ENCODE measurements around the gene PIP4K2A. TPM values are rescaled to one million over a fixed set of nuclear protein-coding genes. Genes with fewer than 3 reads are reported as not detected.

PIP4K2A gene
- total RNA-seq, 2 experiments from 2014 or later: 126 to 137 TPM

DNA sequence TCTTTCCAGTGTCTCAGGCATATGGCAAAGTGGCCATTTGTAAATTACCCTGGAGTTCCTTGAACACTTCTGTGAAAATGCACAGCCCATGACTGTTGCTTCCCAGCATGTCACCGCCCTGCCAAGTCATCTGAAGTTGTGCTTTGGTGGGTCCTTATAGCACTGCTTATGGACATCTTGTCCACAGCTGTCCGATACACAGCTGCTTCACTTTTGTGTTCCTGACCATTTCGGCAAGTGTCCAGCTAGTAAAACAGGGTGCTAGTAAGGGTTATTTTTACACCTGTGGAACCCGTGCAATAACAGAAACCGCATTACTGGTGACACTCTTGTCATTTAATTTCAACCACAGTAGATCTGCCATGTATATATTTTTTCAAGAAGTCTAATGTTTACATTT, 29.7 kb downstream of the PIP4K2A start:
- Mint-ChIP-seq H3K27me3 (no peaks in the 10 kb centered on the region), H3K9me3 (no peaks in the 10 kb centered on the region), H3K27ac (peak overlapping the region; percentile 100), H3K4me1 (peaks cover 83% of the 10 kb centered on the region), H3K4me3 (no peak overlapping the region), H3K36me3 (ENCODE audit: low read depth) (peaks cover 22% of the 10 kb centered on the region)
- CTCF ChIA-PET: interaction anchor here (1.5 to 4.0 kb wide), 3 partner anchors 8 to 30 kb away, joined by 3 to 17 read pairs (median 10); no protein-coding TSS in a partner anchor
- POLR2A ChIA-PET: interaction anchor here (0.9 to 6.7 kb wide), 6 partner anchors 8 to 35 kb away, joined by 3 to 114 read pairs (median 44); partner anchors contain the start of gene PIP4K2A
- no peak for DNase-seq

DNA sequence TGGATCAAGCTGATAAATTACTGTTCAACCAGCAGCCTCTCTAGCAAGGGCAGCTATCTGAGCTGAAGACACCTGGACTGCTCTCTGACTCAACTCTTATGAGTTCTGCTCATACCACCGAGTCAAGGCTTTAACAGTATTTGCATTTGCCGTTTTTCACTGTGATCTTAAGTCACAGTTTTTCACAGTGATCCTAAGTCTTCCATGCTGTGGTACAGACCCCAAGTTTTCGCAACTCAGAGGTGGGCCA, 31.3 kb downstream of the PIP4K2A start:
- Mint-ChIP-seq H3K36me3 (ENCODE audit: low read depth) (peaks cover 18% of the 10 kb centered on the region), H3K27me3 (no peaks in the 10 kb centered on the region), H3K4me1 (peaks cover 84% of the 10 kb centered on the region), H3K4me3 (peak overlapping the region; percentile 69), H3K27ac (peak overlapping the region; percentile 100), H3K9me3 (no peaks in the 10 kb centered on the region)
- ChIA-PET CTCF (interaction anchor here (1.0 to 4.0 kb wide), 4 partner anchors 10 to 78 kb away, joined by 3 to 17 read pairs (median 6); partner anchors contain the start of gene PIP4K2A), POLR2A (interaction anchor here (0.5 to 6.7 kb wide), 18 partner anchors 10 to 1163 kb away, joined by 3 to 114 read pairs (median 8); partner anchors contain the start of genes DNAJC1 and PIP4K2A)
- no peak for DNase-seq

DNA sequence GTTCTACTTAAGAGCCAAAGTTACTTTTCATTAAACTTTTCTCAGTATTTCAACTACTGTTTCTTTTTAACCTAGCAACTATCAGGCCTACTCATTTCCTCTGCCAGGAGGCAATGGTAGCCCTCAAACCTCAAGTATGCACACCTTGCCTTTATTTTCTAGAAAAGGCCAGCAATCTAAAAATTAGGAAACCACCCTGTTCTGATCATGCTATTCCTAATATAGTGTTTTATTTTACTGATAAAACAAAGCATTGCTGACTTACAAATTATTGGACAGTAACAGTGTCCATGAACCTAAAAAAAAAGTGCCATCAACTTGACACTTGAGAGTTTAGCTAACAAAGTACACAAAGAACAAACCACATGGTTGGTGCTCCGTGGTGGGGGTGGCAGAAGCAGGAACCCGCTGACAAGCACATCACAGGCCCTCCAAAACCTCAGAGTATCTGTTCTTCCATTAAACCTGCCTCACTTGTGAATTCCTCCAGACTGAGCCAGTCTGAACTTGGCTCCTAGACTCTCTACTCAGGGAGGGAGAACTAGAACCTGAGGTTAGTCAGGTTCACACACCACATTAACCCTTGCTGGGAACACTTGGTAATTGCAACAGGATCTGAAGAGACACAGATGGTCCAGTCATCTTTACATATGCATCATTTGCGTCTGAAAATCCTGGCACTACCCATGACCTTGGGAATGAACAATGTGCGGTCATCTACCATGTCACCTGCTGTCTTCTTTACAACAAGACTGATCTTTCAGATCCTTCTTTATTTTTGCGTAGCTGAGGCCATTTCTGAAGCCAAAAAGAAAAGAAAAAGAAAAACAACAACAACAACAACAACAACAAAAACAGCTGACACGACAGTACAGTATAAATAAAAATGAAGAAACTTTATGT, 31.9 kb downstream of the PIP4K2A start:
- DNase-seq: peak; percentile 77
- peaks cover 19% of the 10 kb centered on the region for H3K36me3 Mint-ChIP-seq (ENCODE audit: low read depth)
- H3K4me1 Mint-ChIP-seq: peaks cover 86% of the 10 kb centered on the region
- H3K9me3 Mint-ChIP-seq: no peaks in the 10 kb centered on the region
- peak overlapping the region; percentile 69 for H3K4me3 Mint-ChIP-seq
- peak overlapping the region; percentile 100 for H3K27ac Mint-ChIP-seq
- CTCF ChIA-PET: interaction anchor here (1.0 to 4.0 kb wide), 15 partner anchors 8 to 108 kb away, joined by 3 to 17 read pairs (median 4); partner anchors contain the start of gene PIP4K2A
- POLR2A ChIA-PET: interaction anchor here (0.5 to 6.7 kb wide), 28 partner anchors 10 to 1162 kb away, joined by 3 to 114 read pairs (median 6); partner anchors contain the start of genes COMMD3, DNAJC1 and PIP4K2A
- no peaks in the 10 kb centered on the region for H3K27me3 Mint-ChIP-seq

DNA sequence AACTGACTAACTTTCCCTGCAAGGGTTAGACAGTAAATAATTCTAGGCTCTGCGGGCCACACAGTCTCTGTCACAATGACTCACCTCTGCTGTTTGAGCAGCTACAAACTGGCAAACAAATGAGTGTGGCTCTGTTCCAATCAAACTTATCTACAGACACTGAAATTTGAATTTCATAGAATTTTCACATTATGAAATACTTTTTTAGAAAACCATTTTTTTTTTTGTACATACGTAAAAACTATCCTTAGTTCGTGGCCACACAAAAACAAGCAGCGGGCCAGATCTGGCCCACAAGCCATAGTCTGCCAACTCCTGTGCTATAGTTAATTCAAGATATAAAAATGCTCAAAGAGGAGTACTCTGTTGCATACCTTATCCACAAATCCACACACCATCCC, 32.6 kb downstream of the PIP4K2A start:
- peaks cover 17% of the 10 kb centered on the region for H3K36me3 Mint-ChIP-seq (ENCODE audit: low read depth)
- peak overlapping the region; percentile 100 for H3K27ac Mint-ChIP-seq
- H3K9me3 Mint-ChIP-seq: no peaks in the 10 kb centered on the region
- POLR2A ChIA-PET: interaction anchor here (0.7 to 6.7 kb wide), 22 partner anchors 10 to 366 kb away, joined by 3 to 114 read pairs (median 8); partner anchors contain the start of genes COMMD3 and PIP4K2A
- CTCF ChIA-PET: interaction anchor here (0.7 to 4.0 kb wide), 13 partner anchors 9 to 107 kb away, joined by 3 to 17 read pairs (median 4); no protein-coding TSS in a partner anchor
- peaks cover 87% of the 10 kb centered on the region for H3K4me1 Mint-ChIP-seq
- DNase-seq: peak; percentile 65
- no peaks in the 10 kb centered on the region for H3K27me3 Mint-ChIP-seq
- H3K4me3 Mint-ChIP-seq: peak overlapping the region; percentile 69

DNA sequence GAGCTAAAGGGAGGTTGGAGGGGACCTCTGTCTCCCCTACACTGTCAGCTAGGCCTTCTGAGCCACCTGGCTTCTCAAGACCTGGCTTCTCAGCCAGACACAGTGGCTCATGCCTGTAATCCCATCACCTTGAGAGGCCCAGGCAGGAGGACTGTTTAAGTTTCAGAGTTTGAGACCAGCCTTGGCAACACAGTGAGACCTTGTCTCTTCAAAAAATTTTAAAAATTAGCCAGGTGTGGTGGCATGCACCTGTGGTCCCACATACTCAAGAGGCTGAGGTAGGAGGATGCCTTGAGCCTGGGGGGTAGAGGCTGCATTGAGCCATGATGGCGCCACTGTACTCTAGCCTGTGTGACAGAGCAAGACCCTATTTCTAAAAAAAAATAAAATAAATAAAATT, 33.1 kb downstream of the PIP4K2A start:
- no peaks in the 10 kb centered on the region for H3K27me3 Mint-ChIP-seq
- ChIA-PET POLR2A (interaction anchor here (0.8 to 6.7 kb wide), 21 partner anchors 10 to 365 kb away, joined by 4 to 114 read pairs (median 8); partner anchors contain the start of genes COMMD3 and PIP4K2A), CTCF (interaction anchor here (0.7 to 4.0 kb wide), 13 partner anchors 10 to 107 kb away, joined by 3 to 17 read pairs (median 4); no protein-coding TSS in a partner anchor)
- H3K36me3 Mint-ChIP-seq (ENCODE audit: low read depth): peaks cover 17% of the 10 kb centered on the region
- H3K27ac Mint-ChIP-seq: peak overlapping the region; percentile 93
- DNase-seq: no peak
- peaks cover 90% of the 10 kb centered on the region for H3K4me1 Mint-ChIP-seq
- peak overlapping the region; percentile 43 for H3K4me3 Mint-ChIP-seq
- no peaks in the 10 kb centered on the region for H3K9me3 Mint-ChIP-seq

DNA sequence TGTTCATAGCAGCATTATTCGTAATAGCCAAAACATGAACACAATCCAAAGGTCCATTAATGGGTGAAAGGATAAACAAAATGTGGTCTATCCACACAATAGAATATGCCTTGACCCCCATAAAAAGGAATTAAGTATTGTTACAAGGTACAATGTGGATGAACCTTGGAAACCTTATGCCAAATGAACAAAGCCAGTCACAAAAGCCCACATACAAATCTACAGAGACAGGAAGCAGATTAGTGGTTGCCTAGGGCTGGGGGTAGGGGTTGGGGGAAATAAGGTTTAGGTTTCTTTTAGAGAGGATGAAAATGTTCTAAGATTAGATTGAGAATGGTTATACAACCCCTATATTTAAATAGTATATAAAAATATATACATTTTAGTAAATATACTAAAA, 34.8 kb downstream of the PIP4K2A start:
- DNase-seq: no peak
- Mint-ChIP-seq H3K27ac (no peak overlapping the region), H3K9me3 (no peaks in the 10 kb centered on the region), H3K4me3 (no peak overlapping the region), H3K36me3 (ENCODE audit: low read depth) (peaks cover 10% of the 10 kb centered on the region), H3K4me1 (peaks cover 89% of the 10 kb centered on the region), H3K27me3 (no peaks in the 10 kb centered on the region)
- CTCF ChIA-PET: interaction anchor here (1.7 kb wide), 1 partner anchor 25 kb away, joined by 4 read pairs; no protein-coding TSS in a partner anchor
- POLR2A ChIA-PET: interaction anchor here (1.0 to 3.8 kb wide), 3 partner anchors 13 to 30 kb away, joined by 3 to 37 read pairs (median 3); no protein-coding TSS in a partner anchor

DNA sequence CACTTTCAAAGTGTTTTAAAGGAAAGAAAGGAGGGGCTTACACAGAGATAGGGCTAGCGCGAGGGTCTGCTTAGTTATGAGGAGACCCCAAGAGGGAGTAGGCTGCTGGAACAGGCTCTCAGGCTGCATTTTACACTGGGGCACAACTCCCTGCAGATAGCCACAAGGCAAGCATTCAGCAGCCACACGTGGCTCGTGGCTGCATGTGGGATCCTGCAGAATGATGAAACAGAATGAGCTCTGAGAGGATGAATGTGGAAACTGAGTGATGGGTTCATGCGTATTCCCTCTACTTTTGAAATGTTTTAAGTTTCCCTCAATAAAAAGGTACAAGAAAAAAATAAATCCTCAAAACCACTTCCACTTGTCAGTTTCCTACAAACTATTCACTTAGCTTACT, 37.0 kb downstream of the PIP4K2A start:
- DNase-seq: no peak
- POLR2A ChIA-PET: interaction anchor here (1.3 to 3.8 kb wide), 4 partner anchors 10 to 48 kb away, joined by 5 to 37 read pairs (median 11); no protein-coding TSS in a partner anchor
- no peaks in the 10 kb centered on the region for H3K9me3 Mint-ChIP-seq
- no peaks in the 10 kb centered on the region for H3K27me3 Mint-ChIP-seq
- no peak overlapping the region for H3K4me3 Mint-ChIP-seq
- CTCF ChIA-PET: interaction anchor here (0.7 to 1.8 kb wide), 7 partner anchors 11 to 104 kb away, joined by 3 to 5 read pairs (median 4); no protein-coding TSS in a partner anchor
- H3K4me1 Mint-ChIP-seq: peaks cover 85% of the 10 kb centered on the region
- no peak overlapping the region for H3K27ac Mint-ChIP-seq
- H3K36me3 Mint-ChIP-seq (ENCODE audit: low read depth): peaks cover 15% of the 10 kb centered on the region

DNA sequence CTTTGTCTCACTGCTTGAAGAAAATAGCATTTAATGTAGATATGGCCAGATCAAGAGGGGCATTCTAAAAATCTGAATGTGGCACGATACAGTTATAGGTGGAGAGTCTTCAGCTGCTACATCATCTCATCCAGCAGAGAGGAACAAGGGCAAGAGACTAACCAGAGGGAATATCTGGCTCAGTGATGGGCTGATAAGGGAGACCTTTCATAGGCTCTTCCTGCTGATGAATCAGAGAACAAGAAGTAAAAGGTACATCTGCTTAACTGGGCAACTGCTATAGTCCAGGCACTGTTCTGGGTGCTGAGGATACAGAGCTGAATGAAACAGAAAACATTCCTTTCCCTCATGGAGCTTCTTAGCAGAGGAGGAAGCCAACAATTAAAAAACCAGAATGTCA, 37.9 kb downstream of the PIP4K2A start:
- Mint-ChIP-seq H3K4me3 (no peak overlapping the region), H3K4me1 (peaks cover 86% of the 10 kb centered on the region), H3K9me3 (no peaks in the 10 kb centered on the region), H3K36me3 (ENCODE audit: low read depth) (peaks cover 15% of the 10 kb centered on the region), H3K27ac (no peak overlapping the region), H3K27me3 (no peaks in the 10 kb centered on the region)
- no peak for DNase-seq
- ChIA-PET CTCF (interaction anchor here (0.8 to 1.3 kb wide), 4 partner anchors 10 to 103 kb away, joined by 3 to 4 read pairs (median 3); no protein-coding TSS in a partner anchor), POLR2A (interaction anchor here (1.1 to 3.8 kb wide), 4 partner anchors 9 to 47 kb away, joined by 3 to 37 read pairs (median 11); no protein-coding TSS in a partner anchor)

DNA sequence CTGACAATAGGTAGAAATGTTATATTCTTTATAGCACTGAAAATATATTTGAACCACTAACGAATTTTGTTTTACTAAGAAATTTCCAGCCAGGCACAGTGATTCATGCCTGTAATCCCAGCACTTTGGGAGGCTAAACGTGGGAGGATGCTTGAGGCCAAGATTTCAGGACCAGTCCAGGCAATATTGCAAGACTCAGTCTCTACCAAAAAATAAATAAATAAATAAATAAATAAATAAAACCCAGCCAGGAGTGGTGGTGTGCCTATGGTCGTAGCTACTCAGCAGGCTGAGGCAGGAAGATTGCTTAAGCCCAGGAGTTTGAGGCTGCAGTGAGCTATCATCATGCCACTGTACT, 39.8 kb downstream of the PIP4K2A start:
- Mint-ChIP-seq H3K36me3 (ENCODE audit: low read depth) (peaks cover 11% of the 10 kb centered on the region), H3K9me3 (no peaks in the 10 kb centered on the region), H3K27me3 (no peaks in the 10 kb centered on the region), H3K4me1 (peaks cover 85% of the 10 kb centered on the region), H3K27ac (no peak overlapping the region), H3K4me3 (no peak overlapping the region)
- DNase-seq: no peak
- CTCF ChIA-PET: interaction anchor here (1.1 kb wide), 1 partner anchor 20 kb away, joined by 3 read pairs; no protein-coding TSS in a partner anchor
- POLR2A ChIA-PET: interaction anchor here (6.9 kb wide), 1 partner anchor 7 kb away, joined by 62 read pairs; no protein-coding TSS in a partner anchor

DNA sequence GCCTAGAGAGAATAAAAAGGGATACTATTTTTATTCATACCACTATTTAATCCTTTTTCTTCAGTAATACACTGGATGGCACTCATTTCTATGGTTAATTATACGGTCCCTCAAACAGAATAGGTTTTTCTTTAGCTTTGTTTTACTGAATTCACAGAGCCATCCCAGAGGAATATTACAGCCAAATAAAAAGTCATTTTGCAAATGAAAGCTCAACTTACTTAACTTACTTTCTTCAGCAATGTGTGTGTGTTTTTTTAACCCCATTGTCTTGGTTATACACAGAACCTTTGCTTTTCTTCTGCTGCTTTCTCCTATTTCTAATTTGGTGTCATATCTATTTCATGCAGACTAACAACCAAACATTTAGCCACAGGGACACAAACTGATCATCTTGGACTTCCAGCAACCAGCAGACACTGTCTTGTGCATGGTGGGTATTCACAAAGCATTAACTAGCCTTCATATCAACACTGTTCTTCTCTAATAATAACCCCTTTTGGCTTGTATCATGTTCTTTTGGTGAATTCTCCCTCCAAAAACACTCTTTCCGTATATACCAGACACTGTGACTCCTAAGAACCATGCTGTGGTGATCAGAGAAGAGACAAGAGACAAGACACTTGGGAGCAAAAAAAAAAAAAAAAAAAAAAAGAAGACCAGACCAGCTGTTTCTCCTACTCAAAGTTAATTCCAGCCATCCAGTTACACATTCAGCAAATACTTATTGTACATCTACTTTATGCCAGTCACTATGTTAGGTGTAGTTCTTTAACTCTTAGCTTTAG, 40.4 kb downstream of the PIP4K2A start:
- ChIA-PET POLR2A (interaction anchor here (0.9 to 6.9 kb wide), 2 partner anchors 8 to 44 kb away, joined by 3 to 62 read pairs; no protein-coding TSS in a partner anchor), CTCF (interaction anchor here (1.1 kb wide), 1 partner anchor 20 kb away, joined by 3 read pairs; no protein-coding TSS in a partner anchor)
- no peak overlapping the region for H3K27ac Mint-ChIP-seq

DNA sequence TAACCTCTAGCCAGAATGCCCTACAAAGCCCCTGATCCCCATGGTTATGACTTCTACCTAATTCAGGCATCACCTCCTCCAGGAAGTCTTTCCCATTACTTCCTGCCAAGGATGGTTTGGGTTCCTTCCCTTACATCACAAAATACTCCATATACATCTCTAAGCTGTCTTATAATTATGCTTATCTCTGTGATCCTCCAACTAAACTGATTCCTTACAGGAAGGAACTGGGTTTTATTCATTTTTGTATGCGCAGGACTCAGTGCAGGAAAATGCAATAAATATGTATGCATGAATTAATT, 41.3 kb downstream of the PIP4K2A start:
- peak overlapping the region; percentile 13 for H3K27ac Mint-ChIP-seq
- ChIA-PET CTCF (no interaction called here), POLR2A (interaction anchor here (1.4 to 8.5 kb wide), 3 partner anchors 9 to 41 kb away, joined by 3 to 62 read pairs (median 56); partner anchors contain the start of gene PIP4K2A)
- H3K36me3 Mint-ChIP-seq (ENCODE audit: low read depth): peaks cover 13% of the 10 kb centered on the region
- no peaks in the 10 kb centered on the region for H3K27me3 Mint-ChIP-seq
- DNase-seq: no peak
- no peak overlapping the region for H3K4me3 Mint-ChIP-seq
- H3K9me3 Mint-ChIP-seq: no peaks in the 10 kb centered on the region
- peaks cover 86% of the 10 kb centered on the region for H3K4me1 Mint-ChIP-seq

More for the DNA sequence above, 40.4 kb downstream of the PIP4K2A start:
- peaks cover 15% of the 10 kb centered on the region for H3K36me3 Mint-ChIP-seq (ENCODE audit: low read depth)
- no peaks in the 10 kb centered on the region for H3K27me3 Mint-ChIP-seq
- peaks cover 85% of the 10 kb centered on the region for H3K4me1 Mint-ChIP-seq
- DNase-seq: no peak
- H3K4me3 Mint-ChIP-seq: no peak overlapping the region
- H3K9me3 Mint-ChIP-seq: no peaks in the 10 kb centered on the region
